AG08396 (cell line): ENCODE data around the gene GAS2L1.

Experiments
- DNase-seq: peaks from one replicate; pipeline ENCODE4 v3.0.0; 2012; ENCODE audit warnings: low spot score, mixed read lengths

GAS2L1 gene

GRCh38 chr22:29306175-29306834, at the start of gene GAS2L1:
TSS of gene GAS2L1 (plus strand) at chr22:29306650. CDS start at chr22:29308106, 1,456 bp downstream.
- peak; percentile 95 for DNase-seq

GRCh38 chr22:29257751-29258181, 48.7 kb upstream of the GAS2L1 start:
- no peak for DNase-seq

- DNase-seq = no peak
These were observed 47.8 kb upstream of the GAS2L1 start for GRCh38 chr22:29258407-29259252.

GRCh38 chr22:29259253-29259899, 47.1 kb upstream of the GAS2L1 start:
- no peak for DNase-seq

GRCh38 chr22:29260031-29260560, 46.4 kb upstream of the GAS2L1 start:
- no peak for DNase-seq

- DNase-seq = no peak
These were observed 45.7 kb upstream of the GAS2L1 start for GRCh38 chr22:29260601-29261315.

GRCh38 chr22:29263791-29264276, 42.6 kb upstream of the GAS2L1 start:
- no peak for DNase-seq

- no peak for DNase-seq
These were observed 41.1 kb upstream of the GAS2L1 start for GRCh38 chr22:29265305-29265704.

GRCh38 chr22:29265929-29266328, 40.5 kb upstream of the GAS2L1 start:
- no peak for DNase-seq

- no peak for DNase-seq
These were observed 39.6 kb upstream of the GAS2L1 start for GRCh38 chr22:29266564-29267461.

- DNase-seq = no peak
These were observed 39.0 kb upstream of the GAS2L1 start for GRCh38 chr22:29267462-29267857.

GRCh38 chr22:29267858-29268510, 38.5 kb upstream of the GAS2L1 start, which contains the start of the genes EWSR1 and RHBDD3:
TSS of gene EWSR1 (plus strand) at chr22:29268268. CDS start at chr22:29268337, 69 bp downstream.
TSS of gene RHBDD3 (minus strand) at chr22:29267981. CDS start at chr22:29265626, 2,355 bp downstream.
- DNase-seq = peak; percentile 98

GRCh38 chr22:29268511-29269229, 37.8 kb upstream of the GAS2L1 start:
- DNase-seq = peak; percentile 79

GRCh38 chr22:29269230-29269604, 37.2 kb upstream of the GAS2L1 start:
- no peak for DNase-seq

- no peak for DNase-seq
These were observed 36.5 kb upstream of the GAS2L1 start for GRCh38 chr22:29269731-29270474.

- no peak for DNase-seq
These were observed 35.8 kb upstream of the GAS2L1 start for GRCh38 chr22:29270475-29271271.

- no peak for DNase-seq
These were observed 33.8 kb upstream of the GAS2L1 start for GRCh38 chr22:29272624-29273023.

GRCh38 chr22:29275167-29275566, 31.3 kb upstream of the GAS2L1 start:
- no peak for DNase-seq
